ENCODE results near the gene STBD1.

- TF ChIP-seq CTCF (IDR thresholded peaks at IDR 0.05) = no peak
- TF ChIP-seq TCF7L2 (IDR thresholded peaks at IDR 0.05; ENCODE audit: low read depth, low read length) = no peak
These were observed 8.3 kb upstream of the STBD1 start for GRCh38 chr4:76298227-76298626.

Measured in Panc1 (cell line).